GM10847 (cell line): ENCODE measurements around the gene POLR2F.

Experiments used
- POLR2A ChIP-seq: IDR thresholded peaks from 2 replicates; pipeline ENCODE4 v1.6.1; 2011; ENCODE audit not compliant: insufficient read length; ENCODE audit errors: extremely low read depth

POLR2F gene

DNA sequence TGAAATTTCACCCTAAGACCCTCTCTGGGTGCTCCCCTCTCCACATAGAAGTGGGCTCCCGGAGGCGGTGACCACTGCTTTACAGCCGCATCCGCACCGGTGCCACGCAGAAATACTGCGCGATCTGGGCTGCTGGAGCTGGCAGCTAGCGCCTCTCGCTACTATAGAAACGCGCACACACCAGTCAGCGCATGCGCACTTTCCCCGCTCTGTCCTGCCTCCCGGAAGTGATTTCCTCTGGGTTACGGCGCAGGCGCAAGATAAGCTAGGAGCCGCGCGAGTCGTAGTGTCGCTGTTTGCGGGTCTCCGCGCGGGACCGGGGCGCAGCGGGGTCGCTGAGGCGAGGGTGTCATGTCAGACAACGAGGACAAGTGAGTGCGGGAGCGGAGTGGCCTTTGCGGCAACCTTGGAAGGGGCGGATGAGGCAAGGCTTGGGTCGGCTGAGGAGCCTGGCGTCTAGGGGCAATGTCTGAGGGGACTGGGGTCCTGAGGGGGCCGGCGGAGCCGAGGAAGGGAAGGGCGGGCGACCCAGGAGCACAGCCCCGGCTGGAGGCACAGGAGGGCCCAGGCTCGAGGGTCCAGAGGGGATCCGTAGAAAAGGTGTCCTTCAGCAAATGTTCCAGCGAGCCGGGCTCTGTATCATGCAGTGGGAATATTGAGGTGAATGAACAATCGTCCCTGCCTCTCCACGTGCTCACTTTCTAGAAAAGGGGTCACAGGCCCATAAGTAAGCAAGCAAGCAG is at the start of gene POLR2F, which contains the start of gene C22orf23:
Gene POLR2F (plus strand): TSS at position 263 of the 743 bp plus-strand sequence. CDS start 89 bp downstream, at position 352.
Gene C22orf23 (minus strand): TSS at position 165 of the 743 bp plus-strand sequence. CDS start 452 bp downstream, outside the sequence.
- TF ChIP-seq POLR2A: peak; percentile 92

DNA sequence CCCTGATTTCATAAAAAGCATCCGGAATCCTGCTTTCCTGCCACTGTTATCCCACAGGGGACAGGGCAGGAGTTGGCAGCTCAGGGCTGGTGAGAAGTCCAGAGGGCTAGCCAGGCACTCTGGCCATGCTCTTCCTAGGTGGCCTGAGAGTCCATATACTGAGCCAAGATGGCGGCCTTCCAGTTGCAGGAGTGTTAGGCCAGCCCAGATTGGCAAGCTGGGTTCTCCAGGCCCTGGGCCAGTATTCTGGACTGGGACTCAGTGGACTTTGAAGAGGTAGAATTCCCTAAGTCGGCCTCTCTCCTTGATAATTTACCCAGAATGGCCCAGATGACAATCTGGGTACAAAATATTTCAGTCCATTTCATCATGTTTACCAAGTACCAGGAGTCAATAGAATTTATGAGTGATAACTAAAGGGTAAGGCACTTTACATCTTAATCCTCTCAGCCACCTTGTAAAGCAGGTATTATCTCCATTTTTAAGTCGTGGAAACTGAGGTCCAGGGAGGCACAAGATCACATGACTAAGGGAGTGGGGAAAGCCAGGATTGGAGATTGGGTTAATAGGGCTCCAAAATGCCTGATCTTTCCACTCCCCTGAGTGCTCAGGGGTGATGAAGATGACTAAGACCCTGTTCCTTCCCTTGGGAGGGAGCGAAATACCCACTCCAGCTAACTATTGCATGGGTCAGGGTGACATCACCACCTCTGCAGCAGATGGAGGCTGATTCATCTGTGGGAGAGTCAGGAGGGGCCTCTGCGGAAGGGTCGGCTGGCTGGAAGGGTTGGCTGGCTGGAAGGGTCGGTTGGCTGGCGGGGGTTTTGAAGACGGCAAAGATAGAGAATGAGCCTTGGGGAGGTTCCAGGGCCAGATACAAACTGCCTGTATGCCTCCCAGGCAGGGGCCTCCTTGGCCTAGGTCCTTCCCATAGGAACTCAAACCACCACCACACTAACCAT is 48.6 kb upstream of the POLR2F start:
- no peak for TF ChIP-seq POLR2A

DNA sequence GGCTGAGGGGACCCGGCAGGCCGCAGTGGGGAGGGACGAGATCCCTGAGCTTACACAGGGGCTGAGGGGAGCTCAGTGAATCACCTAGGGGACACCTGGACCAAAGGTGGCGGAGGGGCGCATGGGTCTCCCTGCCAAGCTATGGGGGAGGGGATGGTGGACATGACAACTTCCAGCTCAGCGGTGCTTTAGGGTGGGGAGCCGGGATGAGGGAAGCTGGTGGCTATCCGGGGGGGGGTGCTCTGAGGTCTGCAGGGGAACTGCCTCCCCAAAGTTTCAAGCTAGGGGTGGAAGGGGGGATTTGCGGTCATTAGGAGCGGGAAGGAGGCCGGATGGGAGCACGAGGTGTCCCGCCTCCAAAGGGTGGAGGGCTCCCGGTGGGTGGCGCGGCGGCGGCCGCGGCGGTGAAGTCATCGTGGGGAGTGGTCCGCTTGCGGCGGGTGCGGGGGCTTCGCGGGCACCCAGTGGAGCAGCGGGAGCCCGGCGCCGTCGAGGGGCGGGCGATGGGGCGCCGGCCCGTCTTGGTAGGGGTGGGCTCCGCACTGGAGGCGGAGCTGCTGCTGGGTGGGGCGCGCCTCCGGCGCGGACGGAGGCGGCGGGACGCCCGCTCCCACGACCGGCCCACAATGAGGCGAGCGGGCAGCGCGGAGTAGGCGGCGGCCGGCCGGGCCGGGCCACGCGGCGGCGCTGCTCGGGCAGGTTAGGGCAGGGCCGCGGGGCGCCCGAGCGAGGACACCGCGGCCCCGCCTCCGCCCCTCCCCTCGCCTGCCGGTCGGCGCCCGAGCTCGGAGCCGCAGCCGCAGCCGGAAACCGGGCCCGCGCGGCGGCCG is 47.8 kb upstream of the POLR2F start, which contains the start of gene MICALL1:
Gene MICALL1 (plus strand): TSS at position 764 of the 830 bp plus-strand sequence. CDS start 126 bp downstream, outside the sequence.
- no peak for TF ChIP-seq POLR2A

DNA sequence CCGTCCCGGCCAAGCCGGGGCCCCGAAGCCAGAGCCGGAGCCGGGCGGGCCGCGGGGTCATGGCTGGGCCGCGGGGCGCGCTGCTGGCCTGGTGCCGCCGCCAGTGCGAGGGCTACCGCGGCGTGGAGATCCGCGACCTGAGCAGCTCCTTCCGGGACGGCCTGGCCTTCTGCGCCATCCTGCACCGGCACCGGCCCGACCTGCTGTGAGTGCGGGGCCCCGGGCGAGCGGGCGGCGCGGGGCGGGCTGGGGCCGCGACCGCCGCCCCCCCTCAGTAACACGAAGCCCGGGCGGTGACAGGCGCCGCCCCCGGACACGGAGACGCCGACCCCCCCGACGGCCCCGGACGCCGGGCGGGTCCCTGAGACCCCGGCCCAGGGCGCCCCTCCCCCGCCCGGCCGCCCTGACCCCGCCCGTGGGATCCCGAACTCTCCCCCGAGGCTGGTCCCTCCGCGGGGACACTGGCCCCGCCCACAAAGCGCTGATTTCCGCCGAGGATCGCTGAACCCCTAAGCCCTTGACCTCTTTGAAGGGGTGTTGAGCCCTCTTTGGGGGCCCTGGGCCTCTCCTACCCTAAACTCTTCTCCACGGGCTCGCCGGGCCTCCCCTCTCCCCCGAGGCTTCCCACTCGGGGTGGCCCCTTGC is 47.0 kb upstream of the POLR2F start:
- TF ChIP-seq POLR2A: no peak

DNA sequence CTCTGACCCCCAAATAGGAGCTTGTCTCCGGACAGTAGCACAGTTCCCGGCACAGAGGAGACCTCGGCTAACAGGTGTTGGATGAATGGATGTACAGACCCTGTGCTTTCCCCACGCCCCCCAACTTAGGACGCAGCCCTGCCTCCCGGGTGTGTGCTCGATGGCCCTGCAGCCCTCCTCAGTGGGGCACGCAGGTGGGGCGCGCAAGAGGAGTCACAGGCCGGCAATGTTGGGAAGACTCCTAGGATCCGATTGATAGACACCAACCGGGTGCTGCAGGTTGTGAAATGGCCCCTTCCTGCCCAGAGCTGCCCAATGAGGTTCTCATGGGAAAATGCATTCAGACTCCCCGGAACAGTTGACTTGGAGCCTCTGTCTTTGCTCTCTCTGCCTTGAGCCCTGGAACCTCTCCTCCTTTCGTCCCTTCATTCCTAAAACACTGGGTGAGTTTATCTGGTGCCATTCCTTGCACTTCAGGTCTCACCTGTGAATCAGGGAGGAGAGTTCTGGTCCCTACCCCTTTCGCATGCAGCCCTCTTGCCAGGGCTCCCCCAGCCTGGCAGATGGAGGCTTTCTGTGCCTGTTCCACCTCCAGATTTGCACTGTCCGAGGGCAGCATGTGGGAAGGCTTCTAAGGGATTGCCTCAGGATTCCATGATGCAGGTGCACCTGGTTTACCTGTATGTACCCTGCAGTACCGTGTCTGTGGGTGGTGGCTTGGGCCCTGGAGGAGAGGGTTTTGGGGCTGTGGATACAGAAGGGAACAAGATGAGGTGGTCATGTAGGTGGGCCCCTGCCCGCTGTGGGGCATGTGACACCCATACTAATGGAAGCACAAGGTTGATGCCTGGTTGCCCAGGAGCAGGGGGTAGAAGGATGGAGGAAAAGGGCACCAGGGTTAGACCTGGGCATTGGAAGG is 46.2 kb upstream of the POLR2F start:
- no peak for TF ChIP-seq POLR2A

DNA sequence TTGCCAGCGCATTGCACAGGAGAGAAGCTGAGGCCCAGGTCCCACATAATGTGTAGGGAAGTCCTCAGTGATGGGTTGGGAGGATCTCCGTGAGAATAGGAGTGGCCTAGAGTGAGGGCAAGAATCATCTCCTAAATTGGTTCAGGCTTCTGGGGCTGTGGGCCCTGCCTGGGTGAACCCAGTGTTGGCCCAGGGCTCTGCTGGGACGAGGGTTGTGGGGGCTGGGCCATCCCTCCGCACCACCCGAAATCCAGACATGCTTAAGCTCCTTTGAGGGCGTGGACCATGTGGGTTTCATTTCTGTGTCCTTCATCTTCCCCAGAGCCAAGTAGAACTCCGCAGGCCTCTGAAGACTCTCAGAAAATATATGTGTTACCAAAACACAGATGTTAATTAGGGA is 43.7 kb upstream of the POLR2F start:
- TF ChIP-seq POLR2A: no peak

DNA sequence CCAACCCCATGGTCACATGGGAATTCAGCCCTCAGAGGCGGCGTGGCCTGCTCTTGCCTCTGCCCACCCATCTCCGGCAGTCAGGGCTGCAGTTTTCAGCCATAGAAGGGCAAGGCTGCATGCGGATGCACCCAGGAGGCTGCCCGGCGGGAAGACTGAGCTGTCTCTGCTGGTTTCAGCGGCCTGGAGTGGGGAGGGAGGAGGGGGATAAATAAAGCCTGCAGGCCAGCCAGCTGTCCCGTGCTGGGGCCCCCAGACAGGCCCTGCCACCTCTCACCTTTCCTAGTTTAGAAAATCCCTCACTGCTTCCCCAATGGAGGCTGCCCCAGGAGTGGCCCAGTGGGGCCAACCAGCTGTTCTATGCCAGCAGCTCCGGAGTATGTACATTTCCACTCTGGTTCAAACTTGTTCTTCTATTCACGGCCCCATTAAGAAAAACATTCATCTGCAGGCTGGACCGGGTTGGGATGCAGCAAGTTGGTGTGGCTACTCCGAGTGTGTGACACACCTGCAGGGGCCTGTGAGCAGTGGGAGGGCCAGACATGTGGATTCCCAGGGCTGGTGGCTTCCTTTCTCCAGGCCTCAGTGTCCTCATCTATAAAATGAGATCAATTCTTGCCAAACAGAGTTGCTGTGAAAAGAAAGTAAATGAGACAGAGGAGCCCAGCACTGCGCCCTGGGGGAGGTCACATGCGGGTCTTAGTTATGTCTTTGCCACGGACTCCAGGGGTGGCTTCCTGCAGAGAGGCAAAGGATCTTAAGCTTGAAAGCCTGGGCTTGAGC is 42.4 kb upstream of the POLR2F start:
- TF ChIP-seq POLR2A: no peak

DNA sequence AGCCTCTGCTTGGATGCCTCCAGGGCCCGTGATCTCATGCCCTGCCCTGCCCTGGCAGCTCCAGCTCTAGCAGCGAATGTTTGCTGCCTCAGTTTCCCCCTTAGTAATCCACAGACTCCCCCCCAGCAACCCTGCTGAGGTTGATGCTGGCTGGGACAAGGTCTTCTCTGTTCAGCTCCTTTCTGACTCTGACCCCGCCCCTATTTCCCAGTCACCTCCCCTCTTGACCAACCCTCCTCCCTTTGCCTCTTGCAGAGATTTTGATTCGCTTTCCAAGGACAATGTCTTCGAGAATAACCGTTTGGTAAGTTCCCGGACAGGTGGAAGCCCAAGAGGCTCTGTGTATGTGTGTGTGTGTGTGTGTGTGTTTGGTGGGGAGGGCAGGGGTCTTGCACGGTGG is 41.8 kb upstream of the POLR2F start:
- no peak for TF ChIP-seq POLR2A

DNA sequence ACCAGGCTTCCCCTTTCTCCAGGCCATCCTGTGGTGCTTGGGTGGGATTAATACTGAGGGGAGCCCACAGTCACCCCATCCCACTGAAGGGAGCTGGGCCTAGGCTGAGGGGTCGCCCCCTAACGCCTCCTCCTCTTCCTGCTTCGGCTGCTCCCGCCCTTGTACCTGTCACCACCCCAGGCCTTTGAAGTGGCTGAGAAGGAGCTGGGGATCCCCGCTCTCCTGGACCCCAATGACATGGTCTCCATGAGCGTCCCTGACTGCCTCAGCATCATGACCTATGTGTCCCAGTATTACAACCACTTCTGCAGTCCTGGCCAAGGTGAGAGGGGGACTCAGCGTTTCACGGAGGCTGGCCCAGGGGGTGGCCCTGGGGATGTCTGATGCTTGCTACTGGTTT is 41.3 kb upstream of the POLR2F start:
- no peak for TF ChIP-seq POLR2A

DNA sequence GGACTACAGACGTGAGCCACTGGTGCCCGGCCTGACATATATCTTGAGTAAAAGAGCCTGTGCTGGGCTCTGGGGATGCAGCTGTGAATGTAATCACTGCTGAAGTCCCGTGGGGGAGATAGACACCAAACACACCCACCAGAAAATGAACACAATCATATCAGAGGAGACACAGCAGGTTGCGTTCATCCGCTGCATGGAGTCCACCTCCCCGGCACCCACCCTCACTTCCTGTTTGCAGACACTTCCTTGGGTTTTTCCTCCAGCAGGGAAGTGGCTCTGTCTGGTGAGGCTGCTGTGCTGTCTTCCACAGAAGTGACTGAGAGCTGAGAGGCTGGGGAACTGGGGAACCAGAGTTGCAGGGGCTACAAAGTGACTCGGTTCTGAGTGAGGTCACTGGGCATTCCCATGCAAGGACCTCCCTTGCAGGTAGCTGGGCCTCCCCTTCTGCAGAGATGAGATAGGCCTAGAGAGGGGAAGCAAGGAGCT is 40.2 kb upstream of the POLR2F start:
- no peak for TF ChIP-seq POLR2A

DNA sequence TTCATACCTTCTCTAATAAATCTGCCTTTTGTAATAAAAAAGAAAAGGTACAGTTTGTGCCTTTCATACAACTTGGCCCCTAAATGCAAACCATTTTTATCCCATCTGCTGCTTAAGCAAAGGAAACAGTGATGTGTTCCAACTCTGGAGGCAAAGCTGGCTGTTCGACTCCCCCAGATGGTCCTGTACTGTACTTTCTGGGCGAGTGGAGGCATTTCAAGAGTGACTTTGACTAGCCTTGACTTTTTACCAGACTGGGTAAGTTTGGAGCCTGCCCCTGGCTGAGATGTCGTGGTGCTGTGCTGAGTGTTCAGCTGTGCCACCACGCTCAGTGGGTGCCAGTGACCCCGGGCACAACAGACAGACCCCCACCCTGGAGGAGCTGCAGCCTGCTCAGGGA is 37.2 kb upstream of the POLR2F start:
- no peak for TF ChIP-seq POLR2A

DNA sequence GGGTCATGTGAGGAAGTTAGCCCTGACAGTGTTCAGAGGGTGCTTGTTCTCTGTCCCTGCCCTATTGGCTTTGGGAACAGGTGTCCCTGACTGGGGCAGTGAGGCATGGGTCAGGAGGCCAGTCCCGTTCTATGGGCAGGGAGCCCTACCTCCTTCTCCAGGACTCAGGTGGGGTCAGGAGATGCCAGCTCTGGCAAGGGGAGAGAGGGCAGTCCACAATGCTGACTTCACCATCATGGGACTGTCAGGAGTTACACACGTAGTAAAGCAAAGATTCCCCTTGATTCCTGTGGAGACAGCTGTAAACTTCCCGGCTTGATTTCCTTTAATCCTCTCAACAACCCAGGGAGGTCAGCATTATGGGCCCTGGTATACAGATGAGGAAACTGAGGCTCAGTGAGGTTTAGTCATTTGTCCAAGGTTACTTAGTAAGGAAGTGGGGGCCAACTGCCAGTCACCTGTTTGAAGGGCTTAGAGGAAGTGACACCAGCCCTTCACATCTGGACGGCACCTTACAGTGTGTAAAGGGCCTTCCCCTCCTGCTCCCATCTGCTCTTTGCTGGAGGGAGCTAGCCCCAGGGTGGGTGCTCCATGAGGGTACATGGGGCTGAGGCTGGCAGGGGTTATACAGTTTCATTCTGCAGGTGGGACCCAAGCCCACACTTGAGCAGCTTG is 35.5 kb upstream of the POLR2F start:
- TF ChIP-seq POLR2A: no peak
